Femur (tissue), 1 donor: ENCODE data around the gene FZD10.

Experiments used
- DNase-seq: peaks from one replicate; pipeline ENCODE4 v3.0.0-alpha.2; 2017

Gene FZD10

GRCh38 chr12:130132831-130133511 lies 29.3 kb upstream of the FZD10 start:
- DNase-seq, result no peak

DNA sequence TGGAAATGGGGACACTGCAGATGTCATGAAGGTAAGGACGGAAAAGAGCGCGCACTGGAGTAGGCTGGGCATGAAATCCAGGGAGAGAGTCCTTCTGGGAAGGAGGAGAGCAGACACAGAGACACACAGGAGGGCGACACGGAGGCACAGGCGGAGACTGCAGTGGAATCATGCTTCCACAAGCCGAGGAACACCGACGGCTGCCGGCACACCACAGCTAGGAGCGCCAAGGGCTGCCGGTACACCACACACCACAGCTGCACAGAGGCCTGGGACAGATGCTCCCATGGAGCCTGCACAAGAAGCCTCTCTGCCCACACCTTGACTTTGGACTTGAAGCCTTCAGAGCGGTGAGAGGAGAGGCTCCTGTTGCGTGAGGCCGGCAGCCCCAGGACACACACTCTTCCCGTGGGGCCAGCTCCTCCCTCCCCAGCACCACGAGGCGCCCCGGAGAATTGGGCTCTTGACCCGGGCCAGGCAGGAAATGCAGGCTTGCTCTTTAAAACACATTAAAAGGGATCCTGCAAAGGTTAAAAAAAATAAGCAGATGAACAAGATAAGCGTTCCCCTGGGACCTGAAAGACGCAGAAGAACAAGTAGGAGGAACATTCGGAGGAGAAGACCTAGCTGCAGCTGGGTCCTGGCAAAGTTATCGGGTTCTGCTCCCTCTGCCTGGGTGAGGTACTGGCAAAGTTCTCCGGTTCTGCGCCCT lies 28.3 kb upstream of the FZD10 start:
- DNase-seq, result no peak

GRCh38 chr12:130134563-130134915 lies 27.7 kb upstream of the FZD10 start:
- no peak for DNase-seq

DNA sequence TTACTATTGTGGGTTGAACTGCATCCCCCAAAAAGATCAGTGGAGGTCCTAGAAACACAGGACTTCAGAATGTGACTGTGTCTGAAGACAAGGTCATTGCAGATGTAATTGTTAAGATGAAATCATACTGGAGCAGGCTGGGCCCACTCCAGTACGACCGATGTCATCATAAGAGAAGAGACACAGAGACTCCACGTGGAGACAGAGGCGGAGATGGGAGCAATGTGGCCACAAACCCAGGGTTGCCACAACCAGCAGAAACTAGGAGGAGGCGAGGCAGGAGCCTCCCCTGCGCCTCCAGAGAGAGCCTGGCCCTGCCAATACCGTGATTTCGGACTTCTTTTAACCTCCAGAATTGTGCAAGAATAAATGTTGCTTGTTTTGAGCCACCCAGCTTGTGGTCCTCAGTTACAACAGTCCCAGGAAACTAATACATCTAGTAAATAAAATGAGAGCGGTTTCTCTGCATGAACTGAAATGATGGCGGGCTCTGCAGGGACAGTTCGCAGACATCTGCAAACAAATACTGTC lies 25.7 kb upstream of the FZD10 start:
- no peak for DNase-seq

GRCh38 chr12:130137040-130138018 lies 24.9 kb upstream of the FZD10 start:
- DNase-seq, result no peak

DNA sequence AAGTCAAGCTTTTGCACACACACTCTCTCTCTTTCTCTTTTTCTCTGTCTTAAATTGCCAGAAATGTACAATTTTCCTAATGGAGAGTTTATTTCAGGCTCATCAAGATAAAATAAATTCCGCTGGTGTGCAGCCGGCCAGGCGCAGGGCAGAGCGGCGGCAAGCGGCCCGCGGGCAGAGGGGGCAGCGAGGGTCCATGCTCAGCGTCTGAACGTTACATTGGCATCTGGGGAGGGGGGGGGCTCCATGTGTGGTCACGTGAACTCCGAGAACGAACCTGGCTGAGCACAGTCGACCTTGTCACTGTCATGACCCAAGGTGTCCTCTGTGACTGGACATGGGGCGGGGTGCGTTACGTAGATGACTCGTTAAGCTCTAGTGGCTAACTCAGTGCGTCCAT lies 23.8 kb upstream of the FZD10 start:
- no peak for DNase-seq

GRCh38 chr12:130139567-130140421 lies 22.5 kb upstream of the FZD10 start:
- DNase-seq, result no peak

DNA sequence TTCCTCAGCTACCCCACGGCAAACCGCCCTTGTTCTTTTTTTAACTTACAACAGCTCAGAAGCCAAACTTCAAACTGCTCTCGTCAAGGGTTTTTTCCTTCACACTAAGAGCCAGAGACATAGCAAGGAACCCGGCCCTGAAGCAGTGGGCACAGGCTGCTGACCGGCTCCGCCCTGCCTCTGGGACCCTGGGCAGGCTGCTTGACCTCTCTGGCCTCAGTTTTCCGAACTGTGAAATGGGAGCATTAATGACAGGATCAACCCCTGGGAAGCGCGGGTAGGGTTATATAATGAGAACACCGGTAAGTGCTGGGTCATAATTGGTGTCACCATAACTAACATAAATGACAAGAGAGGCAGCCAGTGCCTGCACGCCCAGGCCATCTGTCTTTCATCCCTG lies 21.2 kb upstream of the FZD10 start:
- no peak for DNase-seq

GRCh38 chr12:130141901-130142683 lies 20.2 kb upstream of the FZD10 start:
- DNase-seq, result no peak

GRCh38 chr12:130142736-130143135 lies 19.5 kb upstream of the FZD10 start:
- DNase-seq, result no peak

- no peak for DNase-seq
Observed at GRCh38 chr12:130143136-130143535, 19.1 kb upstream of the FZD10 start.

DNA sequence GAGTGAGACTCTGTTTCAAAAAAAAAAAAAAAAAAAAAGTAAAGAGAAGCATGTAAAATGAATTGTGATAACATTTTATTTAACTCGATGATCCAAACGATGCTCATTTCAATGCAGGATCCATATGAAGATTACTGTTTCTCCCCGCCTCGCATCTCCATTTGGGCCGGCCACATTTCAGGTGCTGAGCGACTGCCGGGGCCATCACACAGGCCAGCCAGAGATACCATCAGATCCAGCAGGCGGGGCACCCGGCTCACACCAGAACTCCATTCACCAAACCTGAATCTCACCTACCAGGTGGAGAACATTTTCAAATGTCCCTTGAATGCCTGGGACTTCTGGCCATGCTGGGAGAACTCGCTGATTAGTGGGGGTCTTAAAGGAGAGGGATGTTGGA lies 18.0 kb upstream of the FZD10 start:
- no peak for DNase-seq

DNA sequence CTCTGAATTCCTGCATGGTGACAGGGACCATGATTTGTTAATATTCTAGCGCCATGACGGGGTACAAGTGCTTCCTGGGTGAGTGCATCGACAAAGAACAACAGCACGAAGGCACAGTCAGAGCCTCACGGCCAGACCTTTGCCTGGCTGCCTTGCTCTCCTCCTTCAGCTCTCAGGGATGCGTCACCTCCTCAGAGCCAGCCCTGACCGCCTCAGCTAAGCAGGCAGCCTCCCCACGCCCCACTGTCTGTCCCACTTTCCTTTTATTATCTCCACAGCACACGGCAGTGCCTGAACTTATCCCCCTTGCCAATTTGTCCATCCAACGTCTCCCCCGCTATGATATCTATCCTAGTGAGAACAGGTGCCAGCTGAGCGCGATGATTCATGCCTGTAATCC lies 16.5 kb upstream of the FZD10 start:
- DNase-seq, result no peak

- DNase-seq, result no peak
Observed at GRCh38 chr12:130146176-130146931, 15.9 kb upstream of the FZD10 start.

GRCh38 chr12:130147875-130148596 lies 14.2 kb upstream of the FZD10 start:
- no peak for DNase-seq

- no peak for DNase-seq
Observed at GRCh38 chr12:130151846-130152245, 10.4 kb upstream of the FZD10 start.

- no peak for DNase-seq
Observed at GRCh38 chr12:130152386-130152785, 9.9 kb upstream of the FZD10 start.

GRCh38 chr12:130153803-130154202 lies 8.5 kb upstream of the FZD10 start:
- no peak for DNase-seq

DNA sequence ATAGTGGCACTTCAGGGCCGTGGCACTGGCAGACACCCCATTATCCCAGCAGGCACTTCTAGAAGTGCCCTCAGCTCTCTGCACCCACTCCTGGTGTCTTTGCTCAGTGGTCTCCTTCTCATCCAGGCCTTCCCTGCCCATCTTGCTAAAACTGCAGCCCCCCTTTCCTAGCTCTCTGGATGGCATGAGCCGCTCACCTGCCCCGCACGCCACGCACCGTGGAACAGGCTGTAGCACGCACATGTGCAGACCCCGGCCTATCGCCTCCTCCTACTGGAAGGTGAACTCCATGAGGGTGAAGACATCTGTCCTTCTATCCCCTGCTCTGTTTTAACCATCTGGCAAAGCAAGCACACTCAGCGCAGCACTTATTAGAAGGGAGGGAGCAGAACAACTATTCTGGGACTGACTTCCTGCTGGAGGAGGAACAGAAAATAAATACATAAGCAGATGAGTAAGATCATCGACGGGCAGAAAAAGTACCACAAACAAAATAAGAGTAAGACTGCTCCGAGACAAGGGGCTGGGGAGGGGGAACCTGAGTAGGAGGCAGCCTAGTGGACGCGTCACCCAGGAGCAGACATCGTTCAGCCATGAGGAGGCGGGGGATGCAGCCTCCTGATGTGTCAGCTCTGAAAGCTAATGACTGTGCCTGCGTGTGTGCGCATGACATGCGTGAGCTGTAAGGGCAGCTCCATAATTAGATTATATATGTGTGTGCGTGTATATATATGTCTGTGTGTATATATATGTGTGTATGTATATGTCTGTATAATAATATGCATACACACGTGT lies 7.8 kb upstream of the FZD10 start:
- no peak for DNase-seq
